Measurements from ENCODE around the gene PADI1. TPM values are rescaled to one million over a fixed set of nuclear protein-coding genes. Genes with fewer than 3 reads are reported as not detected.

PADI1 gene
- total and polyA plus RNA-seq, 2 of the 8 experiments (the other 6 are each of a cell fraction or from before 2014, with no cell fraction given): 0.20 to 0.30 TPM

GRCh38 chr1:17176306-17177061, 28.4 kb upstream of the PADI1 start:
- Histone ChIP-seq H2BK12ac (ENCODE audit: low read depth, low read length) (no peak overlapping the region), H2BK15ac (ENCODE audit: low read length) (no peak overlapping the region), H3K9ac (replicated peaks in 1 of 4; ENCODE audit: extremely low read depth in 1 of 4, low read depth in 3 of 4, low read length in 3 of 4) (no peak overlapping the region), H2BK120ac (replicated peaks; ENCODE audit: low read depth, low read length) (no peak overlapping the region), H2AK5ac (ENCODE audit: low read depth, low read length) (no peak overlapping the region), H3K56ac (replicated peaks; ENCODE audit: insufficient read length, low read depth, low read length) (no peak overlapping the region), H3K18ac (ENCODE audit: extremely low read depth, low read length) (no peak overlapping the region), H4K20me1 (replicated peaks in 1 of 2; ENCODE audit: control insufficient read depth in 1 of 2, insufficient read depth in 2 of 2, low read length in 2 of 2) (no peaks in the 10 kb centered on the region), H2BK5ac (ENCODE audit: low read depth, low read length) (no peak overlapping the region), H3K14ac (ENCODE audit: insufficient read length) (no peak overlapping the region), H4K5ac (ENCODE audit: insufficient read length, low read depth, low read length) (no peak overlapping the region), H2BK20ac (ENCODE audit: low read length) (no peak overlapping the region), H4K91ac (replicated peaks; ENCODE audit: insufficient read length, low read length) (no peak overlapping the region), H3K23ac (ENCODE audit: insufficient read length) (no peak overlapping the region), H3K36me3 (ENCODE audit: control insufficient read depth in 2 of 4, insufficient read depth in 4 of 4, low read length in 3 of 4) (no peaks in the 10 kb centered on the region), H3K23me2 (ENCODE audit: low read depth, low read length) (no peaks in the 10 kb centered on the region), H4K8ac (ENCODE audit: extremely low read depth, insufficient read depth, low read length) (no peak overlapping the region), H3K4me2 (ENCODE audit: insufficient read depth in 1 of 2, low read depth in 2 of 2, low read length in 2 of 2) (no peak overlapping the region), H3K79me2 (ENCODE audit: control insufficient read depth in 1 of 2, insufficient read depth in 2 of 2, low read length in 2 of 2) (no peaks in the 10 kb centered on the region), H3K27ac (ENCODE audit: low read depth, low read length) (no peak overlapping the region), H3K9me3 (ENCODE audit: insufficient read depth in 2 of 2, low read depth in 1 of 2, low read length in 1 of 2) (0 out of 4 replicates have a peak, but pooled peaks cover 0 to 3% of the 10 kb centered on the region in 2 experiments), H3K4me3 (ENCODE audit: extremely low read depth in 1 of 4, insufficient read depth in 2 of 4, low read depth in 3 of 4, low read length in 4 of 4) (no peak overlapping the region), H2AFZ (ENCODE audit: low read length) (no peak overlapping the region), H3K4me1 (replicated peaks in 1 of 4; ENCODE audit: control insufficient read depth in 3 of 4, insufficient read depth in 4 of 4, low read length in 3 of 4) (no peaks in the 10 kb centered on the region), H3K79me1 (ENCODE audit: low read depth, low read length) (no peaks in the 10 kb centered on the region), H3K4ac (replicated peaks; ENCODE audit: insufficient read length, low read depth, low read length) (no peak overlapping the region), H3K27me3 (replicated peaks in 1 of 4; ENCODE audit: control insufficient read depth in 3 of 4, extremely low read depth in 1 of 4, insufficient read depth in 3 of 4, low read length in 3 of 4) (no peaks in the 10 kb centered on the region)
- TF ChIP-seq NANOG (IDR thresholded peaks at IDR 0.05; ENCODE audit: insufficient read depth, low read depth, low read length, poor library complexity, severe bottlenecking) (no peak), JUN (IDR thresholded peaks at IDR 0.05; ENCODE audit: low read depth, low read length) (no peak), CHD1 (IDR thresholded peaks at IDR 0.05; ENCODE audit: low read depth, low read length) (no peak), CREB1 (IDR thresholded peaks at IDR 0.05) (no peak), GTF2F1 (IDR thresholded peaks at IDR 0.05; ENCODE audit: borderline replicate concordance, low read depth, low read length) (no peak), KDM5A (IDR thresholded peaks at IDR 0.05; ENCODE audit: low read length) (no peak), ZNF274 (IDR thresholded peaks at IDR 0.05; ENCODE audit: borderline replicate concordance, extremely low read depth, low read length) (no peak), BCL11A (IDR thresholded peaks at IDR 0.05; ENCODE audit: low read depth in 2 of 2, low read length in 2 of 2) (no peak), TAF1 (IDR thresholded peaks at IDR 0.05; ENCODE audit: low read depth, low read length) (no peak)
- 82% methylated on average over 6 of the region's 6 CpGs; no CpG with 5 or more reads in 1 of the 2 experiments for WGBS, 2 experiments (ENCODE audit: extremely low coverage in 1 of 2, insufficient coverage in 1 of 2, insufficient read length in 1 of 2, insufficient replicate concordance in 2 of 2, low coverage in 1 of 2, low lambda C conversion rate in 2 of 2, missing lambda C conversion rate in 1 of 2)
- no peak for DNase-seq (ENCODE audit: low read depth in 1 of 2, low spot score in 2 of 2)
- FAIRE-seq: no peak
- CTCF ChIA-PET (ENCODE audit: partially characterized antibody): interaction anchor here (0.7 to 1.3 kb wide), 4 partner anchors 10 to 224 kb away, joined by 3 to 4 read pairs (median 4); no protein-coding TSS in a partner anchor
- POLR2A ChIA-PET (ENCODE audit: partially characterized antibody): no interaction called here
